IMR-90 (cell line): Measurements from ENCODE around the gene CNPY4.

Experiments used
- CEBPB ChIP-seq: IDR thresholded peaks from 2 replicates; pipeline ENCODE4 v1.6.1; 2012; ENCODE audit warnings: low read depth, low read length, improper control_type of control experiment
- CHD1 ChIP-seq: IDR thresholded peaks from 2 replicates; pipeline ENCODE4 v1.6.1; 2012; ENCODE audit warnings: low read depth, low read length, improper control_type of control experiment
- POLR2A ChIP-seq: IDR thresholded peaks from 2 replicates; pipeline ENCODE4 v1.6.1; 2012; ENCODE audit warnings: mild to moderate bottlenecking, low read depth, low read length
- RAD21 ChIP-seq: IDR thresholded peaks from 2 replicates; pipeline ENCODE4 v1.6.1; 2012; ENCODE audit warnings: low read length, improper control_type of control experiment
- RCOR1 ChIP-seq: IDR thresholded peaks from 2 replicates; pipeline ENCODE4 v1.6.1; 2012; ENCODE audit warnings: mild to moderate bottlenecking, low read length, improper control_type of control experiment; ENCODE audit not compliant: insufficient replicate concordance
- SMC3 ChIP-seq: fragments of 150-350 bp; IDR thresholded peaks from 2 replicates; pipeline ENCODE4 v1.6.1; 2016; ENCODE audit warnings: low read depth, mild to moderate bottlenecking, antibody characterized with exemption, low read length, moderate library complexity
- TF ChIP-seq, protein P1 (sequence below): conservative IDR thresholded peaks from 2 replicates; pipeline ENCODE4 v1.5.1; 2012; ENCODE audit warnings: mild to moderate bottlenecking, low read depth, low read length, improper control_type of control experiment

DNA sequence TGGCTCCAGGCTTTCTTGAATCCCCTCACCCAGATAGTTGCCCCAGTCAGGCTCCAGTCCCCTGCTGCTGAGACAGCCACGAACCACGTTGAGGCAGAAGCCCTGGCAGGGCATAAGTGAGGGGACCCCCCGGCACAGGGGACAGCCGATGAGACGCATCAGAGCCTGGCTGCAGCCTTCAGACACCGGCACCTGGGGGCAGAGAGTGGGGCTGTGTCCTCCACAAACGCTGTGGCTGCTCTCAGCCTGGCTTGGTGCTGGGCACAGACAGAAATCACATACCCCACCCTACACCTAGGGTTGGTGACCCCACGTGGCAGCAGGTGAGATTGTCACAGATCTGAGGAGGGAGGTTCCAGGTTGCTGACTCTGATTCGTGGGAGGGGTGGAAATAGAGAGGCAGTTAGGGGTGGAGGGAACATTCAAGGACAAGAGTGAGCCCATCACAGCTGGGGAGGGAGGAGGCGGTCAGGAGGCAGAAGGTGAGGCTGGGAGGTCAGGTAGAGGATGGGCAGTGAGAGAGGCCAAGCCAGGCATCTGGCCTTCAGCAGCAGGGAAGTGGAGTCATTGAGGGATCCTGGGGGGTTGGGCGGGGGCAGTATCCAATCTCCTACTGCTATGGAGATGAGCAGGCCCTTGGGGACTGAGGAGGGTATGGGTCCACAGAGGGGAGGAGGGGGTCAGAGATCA is 54.5 kb downstream of the CNPY4 start:
- TF ChIP-seq, protein P1, sequence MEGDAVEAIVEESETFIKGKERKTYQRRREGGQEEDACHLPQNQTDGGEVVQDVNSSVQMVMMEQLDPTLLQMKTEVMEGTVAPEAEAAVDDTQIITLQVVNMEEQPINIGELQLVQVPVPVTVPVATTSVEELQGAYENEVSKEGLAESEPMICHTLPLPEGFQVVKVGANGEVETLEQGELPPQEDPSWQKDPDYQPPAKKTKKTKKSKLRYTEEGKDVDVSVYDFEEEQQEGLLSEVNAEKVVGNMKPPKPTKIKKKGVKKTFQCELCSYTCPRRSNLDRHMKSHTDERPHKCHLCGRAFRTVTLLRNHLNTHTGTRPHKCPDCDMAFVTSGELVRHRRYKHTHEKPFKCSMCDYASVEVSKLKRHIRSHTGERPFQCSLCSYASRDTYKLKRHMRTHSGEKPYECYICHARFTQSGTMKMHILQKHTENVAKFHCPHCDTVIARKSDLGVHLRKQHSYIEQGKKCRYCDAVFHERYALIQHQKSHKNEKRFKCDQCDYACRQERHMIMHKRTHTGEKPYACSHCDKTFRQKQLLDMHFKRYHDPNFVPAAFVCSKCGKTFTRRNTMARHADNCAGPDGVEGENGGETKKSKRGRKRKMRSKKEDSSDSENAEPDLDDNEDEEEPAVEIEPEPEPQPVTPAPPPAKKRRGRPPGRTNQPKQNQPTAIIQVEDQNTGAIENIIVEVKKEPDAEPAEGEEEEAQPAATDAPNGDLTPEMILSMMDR: no peak
- TF ChIP-seq POLR2A (no peak), RAD21 (no peak), CEBPB (no peak), CHD1 (no peak), SMC3 (no peak), RCOR1 (no peak)
